Liver (tissue), 9 donors: Measurements from ENCODE around the gene TMEM244. TPM values are rescaled to one million over a fixed set of nuclear protein-coding genes. Genes with fewer than 3 reads are reported as not detected.
"Not testable (repeated sequence)": the region's sequence is repeated elsewhere in the genome, so short reads cannot be mapped to it uniquely, and the experiment has no call there.

Source experiments
- DNase-seq: peaks from one replicate; pipeline ENCODE4 v3.0.0-alpha.2; 2017; ENCODE audit warnings: low spot score
- H3K27ac ChIP-seq, 2 donors: one replicate each; pipeline ENCODE4 v1.7.0; 2013; ENCODE audit warnings: inconsistent platforms in 2 of 2, low read length in 2 of 2, control low read depth in 1 of 2, low read depth in 1 of 2, mild to moderate bottlenecking in 1 of 2
- H3K27me3 ChIP-seq, 4 donors: one replicate each; pipeline versions ENCODE4 v1.6.1 to v1.7.0; 2013; ENCODE audit warnings: low read length in 3 of 4, inconsistent platforms in 1 of 4, mild to moderate bottlenecking in 1 of 4, moderate library complexity in 1 of 4; ENCODE audit not compliant: control insufficient read depth in 4 of 4, insufficient read depth in 4 of 4
- H3K36me3 ChIP-seq, 4 donors: one replicate each; pipeline versions ENCODE4 v1.6.1 to v1.7.0; 2013; ENCODE audit warnings: low read length in 3 of 4, mild to moderate bottlenecking in 3 of 4, low read depth in 1 of 4, moderate library complexity in 1 of 4; ENCODE audit not compliant: control insufficient read depth in 4 of 4, insufficient read depth in 3 of 4
- H3K4me1 ChIP-seq, 4 donors: one replicate each; pipeline versions ENCODE4 v1.6.1 to v1.7.0; 2013; ENCODE audit warnings: low read length in 3 of 4, mild to moderate bottlenecking in 3 of 4, moderate library complexity in 1 of 4; ENCODE audit not compliant: control insufficient read depth in 4 of 4, insufficient read depth in 4 of 4
- H3K4me3 ChIP-seq, 3 donors: one replicate each; pipeline versions ENCODE4 v1.6.1 to v1.7.0; 2013; ENCODE audit warnings: low read length in 3 of 3, control low read depth in 1 of 3, low read depth in 1 of 3, mild to moderate bottlenecking in 1 of 3
- H3K9ac ChIP-seq, 2 donors: one replicate each; pipeline ENCODE4 v1.7.0; 2013; ENCODE audit warnings: low read length in 2 of 2, mild to moderate bottlenecking in 2 of 2, moderate library complexity in 2 of 2, control low read depth in 1 of 2, low read depth in 1 of 2
- H3K9me3 ChIP-seq, 4 donors: one replicate each; pipeline versions ENCODE4 v1.6.1 to v1.7.0; 2013; ENCODE audit warnings: low read length in 3 of 4; ENCODE audit not compliant: control insufficient read depth in 4 of 4
- EGR1 ChIP-seq, 2 donors: IDR thresholded peaks; 2 replicates each; pipeline ENCODE4 v1.6.1; 2016 to 2018; ENCODE audit warnings: antibody characterized with exemption in 2 of 2, low read depth in 2 of 2
- FOXA1 ChIP-seq: IDR thresholded peaks from 2 replicates; pipeline ENCODE4 v1.6.1; 2016; ENCODE audit warnings: antibody characterized with exemption
- FOXA2 ChIP-seq: IDR thresholded peaks from 2 replicates; pipeline ENCODE4 v1.6.1; 2016; ENCODE audit warnings: antibody characterized with exemption
- HNF4G ChIP-seq: IDR thresholded peaks from 2 replicates; pipeline ENCODE4 v1.6.1; 2016; ENCODE audit warnings: antibody characterized with exemption
- NR2F2 ChIP-seq: IDR thresholded peaks from 2 replicates; pipeline ENCODE4 v1.6.1; 2016; ENCODE audit warnings: antibody characterized with exemption
- RAD21 ChIP-seq, 2 donors: IDR thresholded peaks; 2 replicates each; pipeline ENCODE4 v1.6.1; 2016; ENCODE audit warnings: antibody characterized with exemption in 2 of 2, mild to moderate bottlenecking in 2 of 2
- RXRA ChIP-seq, 2 donors: IDR thresholded peaks; 2 replicates each; pipeline ENCODE4 v1.6.1; 2017 to 2018; ENCODE audit warnings: antibody characterized with exemption in 2 of 2, mild to moderate bottlenecking in 1 of 2
- TAF1 ChIP-seq: conservative IDR thresholded peaks from 2 replicates; pipeline ENCODE4 v1.6.1; 2016; ENCODE audit warnings: antibody characterized with exemption, mild to moderate bottlenecking
- WGBS: extraction: QIAGEN DNeasy Blood & Tissue Kit; methylation state at CpG from one replicate; pipeline ENCODE4 v1.1.7; 2013; 5-methylcytosine and 5-hydroxymethylcytosine counted together
- polyA plus RNA-seq, 2 donors: library from polyadenylated mRNA; stranded (reverse) in 1 of 2; unstranded in 1 of 2; fragments of 200-250 nt in 1 of 2; fragments of >200 nt in 1 of 2; fragmentation: Nextera tagmentation in 1 of 2; extraction: Ambion mirVana in 1 of 2; gene quantifications; one replicate each; pipeline versions ENCODE4 v1.2.1 to v1.2.3, GENCODE V29; 2013 to 2015
- total RNA-seq, 2 donors: library from RNA; depleted of rRNA; stranded (reverse); fragments of >200 nt; gene quantifications; one replicate each; pipeline ENCODE4 v1.2.3, GENCODE V29; 2014
- TF ChIP-seq, protein P1 (sequence below): IDR thresholded peaks from 2 replicates; pipeline ENCODE4 v1.6.1; 2016; ENCODE audit warnings: antibody characterized with exemption, mild to moderate bottlenecking
- TF ChIP-seq, protein P2 (sequence below): IDR thresholded peaks from 2 replicates; pipeline ENCODE4 v1.6.1; 2016; ENCODE audit warnings: antibody characterized with exemption
- TF ChIP-seq, protein P3 (sequence below): fragments of 150-350 bp; IDR thresholded peaks from 2 replicates; pipeline ENCODE4 v1.5.1; 2017; ENCODE audit warnings: improper control_type of control experiment, low read depth, low read length; ENCODE audit not compliant: missing input control
- TF ChIP-seq, protein P4 (sequence below): IDR thresholded peaks from 2 replicates; pipeline ENCODE4 v1.6.1; 2016; ENCODE audit warnings: antibody characterized with exemption
- TF ChIP-seq, protein P5 (sequence below): IDR thresholded peaks from 2 replicates; pipeline ENCODE4 v1.6.1; 2016; ENCODE audit warnings: antibody characterized with exemption
- donor health status: healthy.
- donor health status: healthy.
- donor health status: healthy.
- donor health status: healthy.
- donor health status: healthy.

The TMEM244 gene
- total and polyA plus RNA-seq, 4 donors, result not detected

DNA sequence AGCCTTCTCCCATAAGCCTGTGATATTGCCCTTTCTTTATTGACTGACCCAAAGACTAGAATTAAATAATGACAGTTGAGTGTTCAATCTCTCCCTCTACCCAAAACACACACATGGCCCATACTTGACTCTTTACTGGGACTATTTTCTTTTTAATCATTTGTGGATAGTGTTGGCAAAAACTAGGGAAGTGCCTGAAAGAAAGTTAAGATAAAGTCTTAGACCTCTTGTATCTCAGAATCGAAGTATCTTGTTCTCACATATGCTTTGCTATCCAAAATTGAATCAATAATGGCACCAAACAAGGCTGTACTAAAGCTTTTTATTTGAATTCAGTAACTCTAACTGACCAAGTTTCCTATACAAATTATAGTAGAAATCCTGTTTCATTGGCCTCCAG is 19.0 kb downstream of the TMEM244 start:
- no peaks in the 10 kb centered on the region for H3K9me3 ChIP-seq
- no peaks in the 10 kb centered on the region for H3K4me1 ChIP-seq
- DNase-seq, result no peak
- 71% methylated on average over 1 of the region's 1 CpG for WGBS
- no peak overlapping the region for H3K27ac ChIP-seq
- no peaks in the 10 kb centered on the region for H3K36me3 ChIP-seq
- H3K9ac ChIP-seq, result no peak overlapping the region
- no peaks in the 10 kb centered on the region for H3K27me3 ChIP-seq
- TF ChIP-seq RAD21 (IDR thresholded peaks at IDR 0.05) (no peak), EGR1 (IDR thresholded peaks at IDR 0.05; ENCODE audit: low read depth in 2 of 2) (no peak), FOXA1 (no peak)
- TF ChIP-seq, protein P1, sequence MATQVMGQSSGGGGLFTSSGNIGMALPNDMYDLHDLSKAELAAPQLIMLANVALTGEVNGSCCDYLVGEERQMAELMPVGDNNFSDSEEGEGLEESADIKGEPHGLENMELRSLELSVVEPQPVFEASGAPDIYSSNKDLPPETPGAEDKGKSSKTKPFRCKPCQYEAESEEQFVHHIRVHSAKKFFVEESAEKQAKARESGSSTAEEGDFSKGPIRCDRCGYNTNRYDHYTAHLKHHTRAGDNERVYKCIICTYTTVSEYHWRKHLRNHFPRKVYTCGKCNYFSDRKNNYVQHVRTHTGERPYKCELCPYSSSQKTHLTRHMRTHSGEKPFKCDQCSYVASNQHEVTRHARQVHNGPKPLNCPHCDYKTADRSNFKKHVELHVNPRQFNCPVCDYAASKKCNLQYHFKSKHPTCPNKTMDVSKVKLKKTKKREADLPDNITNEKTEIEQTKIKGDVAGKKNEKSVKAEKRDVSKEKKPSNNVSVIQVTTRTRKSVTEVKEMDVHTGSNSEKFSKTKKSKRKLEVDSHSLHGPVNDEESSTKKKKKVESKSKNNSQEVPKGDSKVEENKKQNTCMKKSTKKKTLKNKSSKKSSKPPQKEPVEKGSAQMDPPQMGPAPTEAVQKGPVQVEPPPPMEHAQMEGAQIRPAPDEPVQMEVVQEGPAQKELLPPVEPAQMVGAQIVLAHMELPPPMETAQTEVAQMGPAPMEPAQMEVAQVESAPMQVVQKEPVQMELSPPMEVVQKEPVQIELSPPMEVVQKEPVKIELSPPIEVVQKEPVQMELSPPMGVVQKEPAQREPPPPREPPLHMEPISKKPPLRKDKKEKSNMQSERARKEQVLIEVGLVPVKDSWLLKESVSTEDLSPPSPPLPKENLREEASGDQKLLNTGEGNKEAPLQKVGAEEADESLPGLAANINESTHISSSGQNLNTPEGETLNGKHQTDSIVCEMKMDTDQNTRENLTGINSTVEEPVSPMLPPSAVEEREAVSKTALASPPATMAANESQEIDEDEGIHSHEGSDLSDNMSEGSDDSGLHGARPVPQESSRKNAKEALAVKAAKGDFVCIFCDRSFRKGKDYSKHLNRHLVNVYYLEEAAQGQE, result no peak
- TF ChIP-seq, protein P2, sequence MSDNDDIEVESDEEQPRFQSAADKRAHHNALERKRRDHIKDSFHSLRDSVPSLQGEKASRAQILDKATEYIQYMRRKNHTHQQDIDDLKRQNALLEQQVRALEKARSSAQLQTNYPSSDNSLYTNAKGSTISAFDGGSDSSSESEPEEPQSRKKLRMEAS, result no peak
- TF ChIP-seq, protein P3, sequence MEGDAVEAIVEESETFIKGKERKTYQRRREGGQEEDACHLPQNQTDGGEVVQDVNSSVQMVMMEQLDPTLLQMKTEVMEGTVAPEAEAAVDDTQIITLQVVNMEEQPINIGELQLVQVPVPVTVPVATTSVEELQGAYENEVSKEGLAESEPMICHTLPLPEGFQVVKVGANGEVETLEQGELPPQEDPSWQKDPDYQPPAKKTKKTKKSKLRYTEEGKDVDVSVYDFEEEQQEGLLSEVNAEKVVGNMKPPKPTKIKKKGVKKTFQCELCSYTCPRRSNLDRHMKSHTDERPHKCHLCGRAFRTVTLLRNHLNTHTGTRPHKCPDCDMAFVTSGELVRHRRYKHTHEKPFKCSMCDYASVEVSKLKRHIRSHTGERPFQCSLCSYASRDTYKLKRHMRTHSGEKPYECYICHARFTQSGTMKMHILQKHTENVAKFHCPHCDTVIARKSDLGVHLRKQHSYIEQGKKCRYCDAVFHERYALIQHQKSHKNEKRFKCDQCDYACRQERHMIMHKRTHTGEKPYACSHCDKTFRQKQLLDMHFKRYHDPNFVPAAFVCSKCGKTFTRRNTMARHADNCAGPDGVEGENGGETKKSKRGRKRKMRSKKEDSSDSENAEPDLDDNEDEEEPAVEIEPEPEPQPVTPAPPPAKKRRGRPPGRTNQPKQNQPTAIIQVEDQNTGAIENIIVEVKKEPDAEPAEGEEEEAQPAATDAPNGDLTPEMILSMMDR, result no peak
- H3K4me3 ChIP-seq, result no peak overlapping the region

DNA sequence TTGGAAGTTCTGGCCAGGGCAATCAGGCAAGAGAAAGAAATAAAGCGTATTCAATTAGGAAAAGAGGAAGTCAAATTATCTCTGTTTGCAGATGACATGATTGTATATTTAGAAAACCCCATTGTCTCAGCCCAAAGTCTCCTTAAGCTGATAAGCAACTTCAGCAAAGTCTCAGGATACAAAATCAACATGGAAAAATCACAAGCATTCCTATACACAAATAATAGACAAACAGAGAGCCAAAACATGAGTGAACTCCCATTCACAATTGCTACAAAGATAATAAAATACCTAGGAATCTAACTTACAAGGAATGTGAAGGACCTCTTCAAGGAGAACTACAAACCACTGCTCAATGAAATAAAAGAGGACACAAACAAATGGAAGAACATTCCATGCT is 21.6 kb downstream of the TMEM244 start:
- 57% methylated on average over 1 of the region's 1 CpG for WGBS
- H3K9ac ChIP-seq, H3K4me1 ChIP-seq, H3K27ac ChIP-seq, DNase-seq, H3K4me3 ChIP-seq, H3K27me3 ChIP-seq, H3K36me3 ChIP-seq, H3K9me3 ChIP-seq: not testable (repeated sequence)

DNA sequence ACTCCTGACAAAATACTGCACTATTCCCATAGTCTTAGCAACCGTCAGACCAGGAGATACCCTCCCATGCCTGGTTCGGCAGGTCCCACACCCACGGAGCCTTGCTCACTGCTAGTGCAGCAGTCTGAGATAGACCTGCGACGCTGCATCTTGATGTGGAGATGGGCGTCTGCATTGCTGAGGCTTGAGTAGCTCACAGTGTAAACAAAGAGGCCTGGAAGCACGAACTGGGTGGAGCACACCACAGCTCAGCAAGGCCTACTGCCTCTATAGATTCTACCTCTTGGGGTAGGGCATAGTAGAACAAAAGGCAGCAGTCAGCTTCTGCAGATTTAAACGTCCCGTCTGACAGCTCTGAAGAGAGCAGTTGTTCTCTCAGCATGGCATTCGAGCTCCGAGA is 25.4 kb downstream of the TMEM244 start:
- no peaks in the 10 kb centered on the region for H3K4me1 ChIP-seq
- no peaks in the 10 kb centered on the region for H3K9me3 ChIP-seq
- H3K4me3 ChIP-seq, result no peak overlapping the region
- 84% methylated on average over 11 of the region's 11 CpGs for WGBS
- no peak for DNase-seq
- H3K9ac ChIP-seq, result no peak overlapping the region
- H3K27me3 ChIP-seq, result no peaks in the 10 kb centered on the region
- no peak overlapping the region for H3K27ac ChIP-seq
- no peaks in the 10 kb centered on the region for H3K36me3 ChIP-seq
- TF ChIP-seq, protein P1, result no peak
- TF ChIP-seq FOXA1 (no peak), HNF4G (no peak), FOXA2 (no peak), NR2F2 (no peak), RXRA (IDR thresholded peaks at IDR 0.05) (no peak), EGR1 (IDR thresholded peaks at IDR 0.05; ENCODE audit: low read depth in 2 of 2) (no peak), TAF1 (no peak)
- TF ChIP-seq, protein P3, result no peak
- TF ChIP-seq, protein P4, sequence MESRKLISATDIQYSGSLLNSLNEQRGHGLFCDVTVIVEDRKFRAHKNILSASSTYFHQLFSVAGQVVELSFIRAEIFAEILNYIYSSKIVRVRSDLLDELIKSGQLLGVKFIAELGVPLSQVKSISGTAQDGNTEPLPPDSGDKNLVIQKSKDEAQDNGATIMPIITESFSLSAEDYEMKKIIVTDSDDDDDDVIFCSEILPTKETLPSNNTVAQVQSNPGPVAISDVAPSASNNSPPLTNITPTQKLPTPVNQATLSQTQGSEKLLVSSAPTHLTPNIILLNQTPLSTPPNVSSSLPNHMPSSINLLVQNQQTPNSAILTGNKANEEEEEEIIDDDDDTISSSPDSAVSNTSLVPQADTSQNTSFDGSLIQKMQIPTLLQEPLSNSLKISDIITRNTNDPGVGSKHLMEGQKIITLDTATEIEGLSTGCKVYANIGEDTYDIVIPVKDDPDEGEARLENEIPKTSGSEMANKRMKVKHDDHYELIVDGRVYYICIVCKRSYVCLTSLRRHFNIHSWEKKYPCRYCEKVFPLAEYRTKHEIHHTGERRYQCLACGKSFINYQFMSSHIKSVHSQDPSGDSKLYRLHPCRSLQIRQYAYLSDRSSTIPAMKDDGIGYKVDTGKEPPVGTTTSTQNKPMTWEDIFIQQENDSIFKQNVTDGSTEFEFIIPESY, result no peak
- TF ChIP-seq, protein P5, sequence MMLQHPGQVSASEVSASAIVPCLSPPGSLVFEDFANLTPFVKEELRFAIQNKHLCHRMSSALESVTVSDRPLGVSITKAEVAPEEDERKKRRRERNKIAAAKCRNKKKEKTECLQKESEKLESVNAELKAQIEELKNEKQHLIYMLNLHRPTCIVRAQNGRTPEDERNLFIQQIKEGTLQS, result no peak
- TF ChIP-seq, protein P2, result no peak
